SK-N-MC (cell line): ENCODE measurements around the gene DAZAP1.

Experiments
- EZH2 ChIP-seq: fragments of 200-600 bp; sonication (generic); IDR thresholded peaks from one replicate; pipeline ENCODE4 v1.6.1; 2017; ENCODE audit warnings: antibody characterized with exemption
- FOXP2 ChIP-seq: optimal IDR thresholded peaks from 2 replicates; pipeline ENCODE3; 2011; ENCODE audit warnings: mild to moderate bottlenecking, moderate library complexity; ENCODE audit not compliant: insufficient read depth; ENCODE audit errors: extremely low read length, control extremely low read depth
- POLR2AphosphoS5 ChIP-seq: IDR thresholded peaks from 2 replicates; pipeline ENCODE4 v1.6.1; 2012; ENCODE audit warnings: mild to moderate bottlenecking, low read depth, low read length, borderline replicate concordance

- no peak for TF ChIP-seq EZH2
- TF ChIP-seq POLR2AphosphoS5, result no peak; the same call in 1 of the 2 replicates
- TF ChIP-seq FOXP2, result no peak
These were observed 24.5 kb downstream of the DAZAP1 start for GRCh38 chr19:1431759-1432506.
